Aorta (tissue), 5 donors: ENCODE results near the gene DHRSX. TPM values are rescaled to one million over a fixed set of nuclear protein-coding genes. Genes with fewer than 3 reads are reported as not detected.

ENCODE experiments used
- ATAC-seq: fragments of 200-7000 bp; cut with Tn5 transposase; one replicate; pipeline ENCODE4 v1.9.1; 2022; ENCODE audit warnings: moderate library complexity; ENCODE audit not compliant: low FRiP score
- DNase-seq, 2 donors: peaks; one replicate each; pipeline ENCODE4 v3.0.0-alpha.2; 2020
- H3K27ac ChIP-seq, 2 donors: one replicate each; pipeline ENCODE4 v1.5.1; 2013; ENCODE audit warnings: low read length in 2 of 2, mild to moderate bottlenecking in 2 of 2, moderate library complexity in 2 of 2, control low read depth in 1 of 2, inconsistent platforms in 1 of 2, low read depth in 1 of 2
- H3K27me3 ChIP-seq, 2 donors: one replicate each; pipeline ENCODE4 v1.6.1; 2013; ENCODE audit warnings: control low read depth in 1 of 2, low read length in 1 of 2, mild to moderate bottlenecking in 1 of 2, moderate library complexity in 1 of 2; ENCODE audit not compliant: insufficient read depth in 2 of 2, control insufficient read depth in 1 of 2
- H3K36me3 ChIP-seq, 2 donors: one replicate each; pipeline ENCODE4 v1.6.1; 2013; ENCODE audit warnings: control low read depth in 1 of 2, low read length in 1 of 2, mild to moderate bottlenecking in 1 of 2; ENCODE audit not compliant: insufficient read depth in 2 of 2, control insufficient read depth in 1 of 2
- H3K4me1 ChIP-seq, 2 donors: one replicate each; pipeline ENCODE4 v1.6.1; 2013; ENCODE audit warnings: low read length in 2 of 2, control low read depth in 1 of 2, mild to moderate bottlenecking in 1 of 2, moderate library complexity in 1 of 2; ENCODE audit not compliant: insufficient read depth in 2 of 2, control insufficient read depth in 1 of 2
- H3K4me3 ChIP-seq, 2 donors: one replicate each; pipeline ENCODE4 v1.5.1; 2013; ENCODE audit warnings: low read length in 2 of 2, control low read depth in 1 of 2, mild to moderate bottlenecking in 1 of 2
- H3K9me3 ChIP-seq: one replicate; pipeline ENCODE4 v1.6.1; 2013; ENCODE audit warnings: mild to moderate bottlenecking, low read length; ENCODE audit not compliant: control insufficient read depth
- WGBS, 2 donors: extraction: QIAGEN DNeasy Blood & Tissue Kit; methylation state at CpG; one replicate each; pipeline ENCODE4 v1.1.7; 2013; 5-methylcytosine and 5-hydroxymethylcytosine counted together
- intact Hi-C, 2 donors: fragments of 100-400 bp; cut with DNase I; formaldehyde crosslinking; loops; one replicate each; pipeline versions ENCODE4 v1.14.2 to v1.15.0; 2022
- polyA plus RNA-seq, 2 donors: library from polyadenylated mRNA; stranded (reverse); fragments of 200-250 nt; gene quantifications; one replicate each; pipeline ENCODE4 v1.2.3, GENCODE V29; 2013
- total RNA-seq, 2 donors: library from RNA; stranded (reverse); fragmentation: NEBNext Ultra II Directional; extraction: Animal tissue kit (Norgen Biotek cat#: 25700); gene quantifications; one replicate each; pipeline ENCODE4 v1.2.1, GENCODE V29; 2021
- donor health status: healthy with polysubstance abuse.
- donor health status: Bipolar disorder and iron deficiency.
- donor health status: DM: no; HTN: no; CAD: no.
- donor health status: DM: no; HTN: no; CAD: no.
- donor health status: DM: yes; HTN: yes; CAD: no.

DHRSX gene
- total and polyA plus RNA-seq, 4 donors: 6.0 to 21.8 (median 11.7) TPM

DNA sequence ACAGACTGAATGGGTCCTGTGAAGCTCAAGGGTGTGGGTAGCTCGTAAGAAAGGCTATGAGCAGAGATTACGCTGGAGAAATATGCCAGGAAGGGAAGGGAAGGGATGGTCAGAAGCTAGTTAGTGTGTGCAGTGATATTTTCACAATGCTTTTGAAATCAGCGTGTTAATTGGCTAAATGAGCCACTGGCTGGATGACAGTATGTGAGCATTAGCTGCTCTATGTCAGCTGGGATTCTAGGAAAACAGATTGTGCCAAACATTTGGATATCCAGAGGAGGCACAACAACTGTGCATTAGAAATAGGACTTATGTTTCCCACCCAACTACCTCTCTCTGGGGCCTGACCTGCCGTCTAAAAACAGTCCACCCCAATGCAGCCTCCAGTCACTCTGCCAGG, 168.5 kb downstream of the DHRSX start:
- Histone ChIP-seq H3K27ac (no peak overlapping the region), H3K27me3 (no peaks in the 10 kb centered on the region), H3K4me3 (no peak overlapping the region), H3K4me1 (no peaks in the 10 kb centered on the region), H3K9me3 (no peaks in the 10 kb centered on the region), H3K36me3 (no peaks in the 10 kb centered on the region)
- DNase-seq (no peak), ATAC-seq (no peak)
- intact Hi-C loops: no loop called here
- 78 to 79% methylated on average over 4 of the region's 4 CpGs for WGBS, 2 donors

DNA sequence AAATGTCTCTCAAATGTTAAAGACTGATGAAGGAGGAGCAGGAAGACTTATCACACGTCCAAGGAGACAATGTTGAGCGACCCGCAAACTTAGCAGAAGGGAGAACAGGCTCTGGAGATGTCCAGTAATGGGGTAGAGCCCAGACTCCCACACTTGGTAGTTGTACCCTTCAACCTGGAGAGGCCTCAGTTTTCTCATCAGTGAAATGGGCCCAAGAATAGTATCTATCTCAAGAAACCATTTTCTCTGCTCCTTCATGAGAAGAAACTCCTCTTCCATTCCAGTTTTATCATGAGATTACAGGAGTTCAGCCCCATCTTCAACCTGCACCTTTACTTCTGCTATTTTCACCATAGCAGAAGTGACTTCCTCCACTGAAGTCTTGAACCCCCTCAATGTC, 169.9 kb downstream of the DHRSX start:
- DNase-seq (no peak), ATAC-seq (no peak)
- H3K9me3 ChIP-seq: no peaks in the 10 kb centered on the region
- H3K27ac ChIP-seq: no peak overlapping the region
- H3K4me1 ChIP-seq: no peaks in the 10 kb centered on the region
- H3K36me3 ChIP-seq: no peaks in the 10 kb centered on the region
- intact Hi-C loops: no loop called here
- no peaks in the 10 kb centered on the region for H3K27me3 ChIP-seq
- no peak overlapping the region for H3K4me3 ChIP-seq
- 90 to 95% methylated on average over 3 of the region's 3 CpGs for WGBS, 2 donors

DNA sequence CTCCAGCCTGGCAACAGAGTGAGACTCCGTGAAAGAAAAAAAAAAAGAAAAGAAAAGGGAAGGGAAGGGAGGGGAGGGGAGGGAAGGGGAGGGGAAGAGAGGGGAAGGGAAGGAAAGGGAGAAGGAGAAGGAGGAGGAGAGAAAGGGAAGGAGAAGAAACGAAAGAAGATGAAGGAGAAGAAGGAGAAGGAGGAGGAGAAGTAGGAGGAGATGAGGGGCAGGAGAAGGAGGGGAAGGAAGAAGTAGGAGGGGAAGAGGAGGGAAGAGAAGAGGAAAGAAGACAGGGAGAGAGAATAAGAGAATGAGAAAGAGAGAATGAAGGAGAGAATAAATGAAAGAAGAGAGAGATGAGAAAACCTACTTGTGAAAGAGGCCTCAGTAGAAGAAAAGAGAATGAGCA, 170.3 kb downstream of the DHRSX start:
- Histone ChIP-seq H3K27ac (no peak overlapping the region), H3K27me3 (no peaks in the 10 kb centered on the region), H3K36me3 (no peaks in the 10 kb centered on the region), H3K4me1 (no peaks in the 10 kb centered on the region), H3K4me3 (no peak overlapping the region), H3K9me3 (no peaks in the 10 kb centered on the region)
- 37 to 49% methylated on average over 2 of the region's 2 CpGs for WGBS, 2 donors
- DNase-seq: no peak
- no peak for ATAC-seq
- intact Hi-C loops: no loop called here

DNA sequence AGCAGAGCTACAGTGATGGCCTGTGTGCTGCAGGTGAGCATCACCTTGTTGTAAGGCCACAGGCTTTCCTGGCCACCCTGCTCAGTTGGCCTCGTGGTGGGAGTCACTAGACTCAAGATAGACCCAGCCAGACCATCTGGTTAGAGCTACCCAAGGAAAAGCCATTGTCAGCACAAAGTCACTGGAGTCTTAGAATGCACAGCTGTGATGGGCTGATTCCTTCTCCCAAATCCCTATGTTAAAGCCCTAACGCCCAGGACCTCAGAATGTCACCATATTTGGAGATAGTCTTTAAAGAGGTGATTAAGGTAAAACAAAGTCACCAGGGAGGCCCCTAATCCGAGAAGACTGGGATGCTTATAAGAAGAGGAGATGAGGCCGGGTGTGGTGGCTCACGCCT, 173.4 kb downstream of the DHRSX start:
- no peak for DNase-seq
- intact Hi-C loops: loop anchor here in 1 of 2 donors (5.0 to 10.0 kb wide), 2 partner anchors 175 to 1343 kb away; partner anchors contain the start of genes DHRSX and ZBED1
- ATAC-seq: no peak
- Histone ChIP-seq H3K27ac (no peak overlapping the region), H3K27me3 (no peaks in the 10 kb centered on the region), H3K36me3 (no peaks in the 10 kb centered on the region), H3K4me1 (no peaks in the 10 kb centered on the region), H3K9me3 (no peaks in the 10 kb centered on the region), H3K4me3 (no peak overlapping the region)
- 90 to 96% methylated on average over 5 of the region's 5 CpGs for WGBS, 2 donors

DNA sequence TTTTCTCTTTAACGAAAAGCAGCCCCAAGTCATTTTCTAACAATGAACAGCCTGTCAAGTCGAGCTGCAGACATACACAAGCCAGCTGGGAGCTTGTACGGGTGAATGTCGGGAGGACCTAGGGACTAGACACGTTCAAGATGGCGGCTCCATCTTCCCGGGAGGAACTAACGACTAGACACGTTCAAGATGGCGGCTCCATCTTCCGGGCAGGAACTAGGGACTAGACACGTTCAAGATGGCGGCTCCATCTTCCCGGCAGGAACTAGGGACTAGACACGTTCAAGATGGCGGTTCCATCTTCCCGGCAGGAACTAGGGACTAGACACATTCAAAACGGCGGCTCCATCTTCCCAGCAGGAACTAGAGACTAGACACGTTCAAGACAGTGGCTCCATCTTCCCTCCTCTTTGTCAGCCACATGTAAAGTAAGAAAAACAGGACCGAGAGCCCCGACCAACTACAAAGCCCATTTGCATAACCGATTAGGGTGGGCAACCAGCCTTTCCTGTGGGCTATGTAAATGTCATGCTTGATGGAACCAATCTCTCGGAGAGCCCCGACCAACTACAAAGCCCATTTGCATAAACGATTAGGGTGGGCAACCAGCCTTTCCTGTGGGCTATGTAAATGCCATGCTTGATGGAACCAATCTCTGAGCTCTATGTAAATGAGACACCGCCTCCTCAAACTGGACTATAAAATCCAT, 175.5 kb downstream of the DHRSX start:
- no peaks in the 10 kb centered on the region for H3K9me3 ChIP-seq
- ATAC-seq: peak; percentile 63
- peak; percentile 89 for DNase-seq
- no peaks in the 10 kb centered on the region for H3K27me3 ChIP-seq
- no peaks in the 10 kb centered on the region for H3K36me3 ChIP-seq
- 20 to 71% methylated on average over 27 of the region's 27 CpGs for WGBS, 2 donors
- intact Hi-C loops: loop anchor here in 1 of 2 donors (5.0 to 10.0 kb wide), 2 partner anchors 177 to 1340 kb away; partner anchors contain the start of genes DHRSX and ZBED1
- peak overlapping the region in 1 of 2 donors; percentile 40 for H3K4me3 ChIP-seq
- peak overlapping the region in 1 of 2 donors; percentile 20 for H3K27ac ChIP-seq
- no peaks in the 10 kb centered on the region for H3K4me1 ChIP-seq

DNA sequence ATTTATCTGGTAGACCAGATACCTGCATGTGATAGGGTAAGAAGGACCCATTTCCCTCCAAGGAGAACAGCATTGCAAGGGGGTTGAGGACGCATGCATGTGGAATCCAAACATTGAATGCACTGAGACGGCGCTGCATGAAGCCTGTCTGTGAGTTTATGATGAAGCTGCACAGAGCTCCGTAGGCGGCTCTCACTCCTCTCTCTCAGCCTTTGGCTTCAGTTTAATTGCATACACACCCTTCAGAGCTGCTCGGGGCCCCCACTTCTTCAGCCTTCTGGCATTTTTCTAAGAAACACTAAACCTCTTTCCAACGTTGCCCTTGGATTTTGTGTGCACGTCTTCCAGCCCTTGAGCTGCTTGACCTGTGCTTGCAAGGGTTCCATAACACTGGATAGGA, 176.6 kb downstream of the DHRSX start:
- DNase-seq: no peak

DNA sequence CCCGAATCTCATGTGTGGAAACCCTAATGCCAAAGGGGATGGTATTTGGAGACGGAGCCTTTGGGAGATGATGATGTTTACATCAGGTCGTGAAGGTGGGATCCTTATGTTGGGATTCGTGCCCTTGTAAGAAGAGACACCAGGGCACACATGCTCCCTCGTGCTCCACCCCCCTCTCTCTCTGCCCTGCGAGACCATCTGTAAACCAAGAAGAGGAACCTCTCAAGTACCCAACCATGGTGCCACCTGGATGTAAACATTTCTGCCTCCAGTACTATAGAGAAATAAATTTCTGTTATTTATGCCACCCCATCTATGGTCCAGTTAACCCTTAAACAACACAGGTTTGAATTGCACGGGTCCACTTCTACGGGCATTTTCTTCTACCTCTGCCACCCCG, 179.4 kb downstream of the DHRSX start:
- Histone ChIP-seq H3K36me3 (no peaks in the 10 kb centered on the region), H3K4me1 (no peaks in the 10 kb centered on the region), H3K27ac (no peak overlapping the region), H3K9me3 (no peaks in the 10 kb centered on the region), H3K4me3 (no peak overlapping the region), H3K27me3 (no peaks in the 10 kb centered on the region)
- DNase-seq (no peak), ATAC-seq (no peak)
- 80 to 88% methylated on average over 9 of the region's 9 CpGs for WGBS, 2 donors
- intact Hi-C loops: loop anchor here in 1 of 2 donors (10.0 kb wide), 1 partner anchor 1337 kb away; no protein-coding TSS in a partner anchor

More for the DNA sequence above, 176.6 kb downstream of the DHRSX start:
- Histone ChIP-seq H3K4me1 (no peaks in the 10 kb centered on the region), H3K9me3 (no peaks in the 10 kb centered on the region), H3K4me3 (no peak overlapping the region), H3K27me3 (no peaks in the 10 kb centered on the region), H3K36me3 (no peaks in the 10 kb centered on the region), H3K27ac (no peak overlapping the region)
- no peak for ATAC-seq
- 72 to 81% methylated on average over 8 of the region's 8 CpGs for WGBS, 2 donors
- intact Hi-C loops: loop anchor here in 1 of 2 donors (10.0 kb wide), 1 partner anchor 1339 kb away; no protein-coding TSS in a partner anchor

DNA sequence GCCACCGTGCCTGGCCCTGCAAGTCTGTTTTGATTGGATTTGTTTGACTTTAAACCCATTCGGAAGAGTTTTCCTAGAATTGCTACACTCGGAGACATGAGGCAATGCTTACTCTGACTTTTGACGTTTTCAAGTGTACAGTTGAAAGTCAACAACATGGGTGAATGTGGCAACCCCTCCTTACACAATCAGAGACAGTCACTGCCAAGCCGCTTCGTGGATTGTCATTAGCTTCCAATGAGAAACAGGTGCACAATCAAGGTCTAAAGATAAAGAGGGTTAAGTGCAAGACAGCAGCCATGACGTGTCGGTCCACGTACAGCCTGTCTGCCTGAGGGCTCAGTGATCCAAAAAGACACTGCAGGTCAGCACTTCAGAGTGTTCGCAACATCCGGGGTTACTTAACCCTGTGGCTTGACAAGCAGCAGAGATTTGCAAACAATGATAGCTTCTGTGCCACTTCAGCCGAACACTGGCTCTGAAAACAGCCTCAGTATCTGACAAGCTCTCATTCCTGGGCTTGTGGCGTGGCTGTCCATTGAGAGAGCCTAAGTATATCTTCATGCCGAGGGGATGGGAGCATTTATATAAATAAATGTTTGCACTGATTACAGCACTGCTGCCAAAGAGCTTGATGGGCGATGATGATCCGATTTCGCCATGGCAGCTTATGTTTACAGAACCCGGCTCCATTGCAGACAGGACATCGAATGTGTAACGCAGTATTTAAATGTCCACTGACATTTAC, 180.0 kb downstream of the DHRSX start:
- Histone ChIP-seq H3K36me3 (no peaks in the 10 kb centered on the region), H3K9me3 (no peaks in the 10 kb centered on the region), H3K27me3 (no peaks in the 10 kb centered on the region), H3K4me1 (no peaks in the 10 kb centered on the region), H3K4me3 (no peak overlapping the region), H3K27ac (no peak overlapping the region)
- WGBS, 2 donors: 55 to 62% methylated on average over 20 of the region's 20 CpGs
- ATAC-seq (no peak), DNase-seq (no peak)
- intact Hi-C loops: loop anchor here in 1 of 2 donors (10.0 kb wide), 1 partner anchor 1336 kb away; no protein-coding TSS in a partner anchor
